Measurements from ENCODE around the gene ZNF302.
A peak's percentile ranks its signal among the peaks of the same experiment; 100 is the strongest.

Gene ZNF302

DNA sequence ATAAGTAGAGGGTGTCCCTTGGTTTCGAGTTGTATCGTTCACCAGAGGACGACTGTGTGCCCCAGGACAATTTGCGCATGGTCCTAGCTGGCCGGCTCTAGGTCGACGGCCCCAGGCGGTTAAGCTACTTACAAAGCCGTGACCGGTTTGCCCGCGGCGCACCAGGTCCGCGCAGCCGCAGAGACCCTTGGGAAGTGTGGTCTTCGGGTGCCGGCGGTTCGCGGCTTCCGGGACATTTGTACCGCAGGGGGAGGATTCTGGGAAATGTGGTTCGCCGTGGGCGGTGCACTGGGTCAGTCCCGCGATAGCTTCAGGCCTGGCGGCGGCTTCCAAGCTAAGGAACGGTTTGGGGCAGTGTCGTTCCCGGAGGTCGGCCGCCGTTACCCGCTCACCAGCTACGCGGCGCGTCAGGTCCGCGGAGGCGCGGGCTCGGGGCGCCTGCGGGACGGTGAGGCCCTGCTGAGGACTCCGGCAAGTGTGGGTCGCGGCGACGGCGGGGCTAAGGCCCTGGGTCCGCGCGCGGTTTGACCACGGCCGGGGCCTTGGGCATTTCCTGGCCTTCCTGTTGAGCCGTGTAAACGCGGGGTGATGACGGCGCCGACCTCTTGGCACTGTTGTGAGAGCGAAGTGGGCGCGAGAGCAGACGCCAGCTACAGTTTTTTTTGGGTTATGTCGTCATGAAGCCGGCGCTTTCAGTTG, at the start of gene ZNF302:
Gene ZNF302 (plus strand): TSS at position 293 of the 699 bp plus-strand sequence. CDS start 1,127 bp downstream, outside the sequence.
- no peak for TF ChIP-seq CTCF (IDR thresholded peaks at IDR 0.05; ENCODE audit: low read depth, low read length, missing control alignments)
- peak within 1 kb of the TSS; percentile 85 for H3K4me3 ChIP-seq (ENCODE audit: low read depth, low read length)
- peak; percentile 95 for DNase-seq (ENCODE audit: low read depth)

GRCh38 chr19:34633802-34634201, 43.7 kb upstream of the ZNF302 start:
- TF ChIP-seq CTCF (IDR thresholded peaks at IDR 0.05; ENCODE audit: low read depth, low read length, missing control alignments), result no peak
- no peak overlapping the region for H3K4me3 ChIP-seq (ENCODE audit: low read depth, low read length)
- no peak for DNase-seq (ENCODE audit: low read depth)

DNA sequence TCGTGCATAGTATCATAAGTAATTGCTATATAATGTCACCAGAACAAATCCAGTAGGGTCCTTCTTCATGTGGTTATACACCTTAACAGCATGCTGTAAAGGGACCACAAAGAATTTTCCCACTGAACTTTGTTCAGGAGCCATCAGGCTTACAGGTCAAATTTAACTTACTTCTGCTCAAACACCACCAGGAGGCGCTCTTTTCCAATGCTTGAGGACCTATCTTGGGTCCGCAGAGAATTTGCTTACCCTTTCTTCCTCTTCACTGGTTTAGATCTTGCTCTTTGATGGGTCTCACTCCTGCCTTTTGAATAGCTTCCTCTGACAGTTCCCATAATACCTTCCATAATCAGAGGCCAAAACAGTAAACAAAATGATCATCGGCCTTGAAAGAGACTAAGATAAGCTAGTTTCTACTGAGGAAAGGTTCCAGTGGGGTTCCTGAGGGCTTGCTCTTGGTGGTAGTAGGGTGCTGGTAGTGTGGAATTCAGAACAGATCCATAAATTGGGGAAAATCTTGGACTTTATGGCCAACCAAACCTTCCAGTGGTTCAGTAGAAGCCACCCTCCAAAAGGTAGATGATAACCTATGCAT, 37.9 kb upstream of the ZNF302 start:
- TF ChIP-seq CTCF (IDR thresholded peaks at IDR 0.05; ENCODE audit: low read depth, low read length, missing control alignments), result peak; percentile 79
- no peak overlapping the region for H3K4me3 ChIP-seq (ENCODE audit: low read depth, low read length)
- peak; percentile 26 for DNase-seq (ENCODE audit: low read depth)

GRCh38 chr19:34642241-34642640, 35.2 kb upstream of the ZNF302 start:
- H3K4me3 ChIP-seq (ENCODE audit: low read depth, low read length), result no peak overlapping the region
- DNase-seq (ENCODE audit: low read depth), result no peak
- TF ChIP-seq CTCF (IDR thresholded peaks at IDR 0.05; ENCODE audit: low read depth, low read length, missing control alignments), result no peak

- no peak for TF ChIP-seq CTCF (IDR thresholded peaks at IDR 0.05; ENCODE audit: low read depth, low read length, missing control alignments)
- no peak for DNase-seq (ENCODE audit: low read depth)
- no peak overlapping the region for H3K4me3 ChIP-seq (ENCODE audit: low read depth, low read length)
Observed at GRCh38 chr19:34644991-34645461, 32.5 kb upstream of the ZNF302 start.

- no peak for TF ChIP-seq CTCF (IDR thresholded peaks at IDR 0.05; ENCODE audit: low read depth, low read length, missing control alignments)
- H3K4me3 ChIP-seq (ENCODE audit: low read depth, low read length), result no peak overlapping the region
- DNase-seq (ENCODE audit: low read depth), result no peak
Observed at GRCh38 chr19:34645551-34645950, 31.9 kb upstream of the ZNF302 start.
